HG02588 (cell line): ENCODE measurements around the gene PSMB2.
"Not testable (repeated sequence)": the region's sequence is repeated elsewhere in the genome, so short reads cannot be mapped to it uniquely, and the experiment has no call there.

Experiments
- ATAC-seq: cut with Tn5 transposase; IDR thresholded peaks from one replicate; pipeline ENCODE4 v1.9.1; 2021; ENCODE audit warnings: mild to moderate bottlenecking, moderate library complexity; ENCODE audit not compliant: unreplicated experiment

Gene PSMB2

DNA sequence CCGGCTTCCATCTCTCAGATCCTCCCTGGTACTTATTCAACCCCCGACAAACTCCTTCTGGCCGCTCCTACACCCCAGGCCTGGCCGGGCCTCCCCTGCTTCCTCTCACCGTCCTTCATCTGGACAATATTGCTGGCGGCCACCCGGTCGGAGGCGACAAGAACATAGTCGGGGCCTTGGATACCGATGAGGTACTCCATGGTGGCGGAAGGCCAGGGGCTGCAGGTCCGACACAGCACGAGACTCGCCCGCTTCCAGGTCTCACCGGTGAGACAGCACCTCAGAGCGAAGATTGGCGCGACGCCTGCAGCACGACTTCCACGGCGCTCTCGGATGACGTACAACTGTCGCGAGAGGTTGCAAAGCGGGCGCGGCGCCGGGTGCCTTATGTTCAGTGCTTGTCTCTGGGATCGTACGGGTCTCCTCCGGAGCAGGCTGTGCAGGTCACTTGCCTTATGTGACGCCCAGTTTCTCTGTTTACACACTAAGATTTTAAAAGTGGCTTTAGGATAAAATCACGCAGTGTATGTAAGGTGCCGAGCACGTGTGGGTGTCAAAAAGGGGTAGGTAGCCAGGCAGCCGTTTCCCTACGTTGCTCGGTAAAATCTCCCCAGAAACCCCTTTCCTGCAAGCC lies at the start of gene PSMB2:
Gene PSMB2 (minus strand): TSS at position 294 of the 634 bp plus-strand sequence. CDS start 94 bp downstream, at position 200.
- ATAC-seq = peak; percentile 72

- no peak for ATAC-seq
These were observed 49.8 kb upstream of the PSMB2 start for GRCh38 chr1:35691080-35691479.

GRCh38 chr1:35690103-35690502 lies 48.8 kb upstream of the PSMB2 start:
- ATAC-seq = not testable (repeated sequence)

DNA sequence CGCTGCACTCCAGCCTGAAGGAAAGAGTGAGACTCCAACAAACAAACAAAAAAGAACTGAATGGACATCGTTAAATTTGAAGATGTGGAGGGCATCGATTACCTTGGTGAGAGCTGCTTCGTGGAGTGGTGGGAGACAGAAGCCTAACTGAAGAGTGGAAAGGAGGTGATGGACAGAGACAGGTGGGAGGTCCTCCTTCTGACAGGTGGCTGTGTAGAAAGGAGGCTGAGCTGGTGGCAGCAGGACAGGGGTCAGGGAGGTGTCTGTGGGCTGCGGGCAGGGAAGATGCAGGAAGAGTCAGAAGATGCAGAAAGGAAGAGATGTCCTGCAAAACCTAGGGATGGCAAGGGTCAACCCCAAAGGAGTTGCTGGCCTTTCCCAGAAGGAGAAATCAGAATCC lies 46.8 kb upstream of the PSMB2 start:
- ATAC-seq = no peak

DNA sequence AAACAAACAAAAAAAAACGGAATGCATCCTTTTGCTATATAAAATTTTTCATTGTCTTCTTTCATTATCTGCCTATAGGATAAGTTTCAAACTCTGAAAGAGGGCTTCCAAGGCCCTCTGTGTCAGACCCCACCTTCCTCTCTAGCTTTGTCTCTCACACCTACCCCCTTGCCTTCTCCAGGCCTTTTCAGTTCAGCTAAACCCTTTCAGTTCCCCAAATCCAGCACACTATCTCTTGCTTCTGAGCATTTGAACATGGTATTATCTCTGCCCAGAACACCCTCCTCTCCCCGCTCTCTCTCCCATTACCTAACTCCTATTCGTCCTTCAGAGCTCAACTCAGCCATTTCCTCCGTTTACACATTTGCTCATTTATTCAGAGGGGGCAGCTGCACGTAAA lies 41.7 kb upstream of the PSMB2 start:
- no peak for ATAC-seq

- no peak for ATAC-seq
These were observed 38.9 kb upstream of the PSMB2 start for GRCh38 chr1:35680271-35680670.

- no peak for ATAC-seq
These were observed 34.4 kb upstream of the PSMB2 start for GRCh38 chr1:35675773-35676172.

GRCh38 chr1:35674111-35674510 lies 32.8 kb upstream of the PSMB2 start:
- no peak for ATAC-seq

DNA sequence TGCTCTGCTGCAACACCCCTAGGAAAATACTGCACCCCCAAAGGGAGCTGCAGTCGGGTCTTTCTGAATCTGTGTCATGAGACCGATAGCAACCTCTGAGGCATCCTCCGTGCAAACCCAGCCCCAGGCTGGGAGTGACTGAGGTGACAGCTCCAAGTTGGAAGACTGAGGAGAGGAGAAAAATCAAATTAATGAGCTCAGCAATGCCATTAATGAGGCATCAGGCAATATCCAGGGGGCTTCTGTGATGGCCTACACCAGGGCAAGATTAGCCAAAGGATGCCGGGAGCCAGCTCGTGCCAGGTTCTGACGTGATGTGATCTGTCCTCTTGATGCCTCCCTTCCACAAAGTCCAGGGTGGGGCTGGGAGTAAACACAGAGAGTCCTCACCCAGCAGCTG lies 30.8 kb upstream of the PSMB2 start:
- ATAC-seq = no peak

DNA sequence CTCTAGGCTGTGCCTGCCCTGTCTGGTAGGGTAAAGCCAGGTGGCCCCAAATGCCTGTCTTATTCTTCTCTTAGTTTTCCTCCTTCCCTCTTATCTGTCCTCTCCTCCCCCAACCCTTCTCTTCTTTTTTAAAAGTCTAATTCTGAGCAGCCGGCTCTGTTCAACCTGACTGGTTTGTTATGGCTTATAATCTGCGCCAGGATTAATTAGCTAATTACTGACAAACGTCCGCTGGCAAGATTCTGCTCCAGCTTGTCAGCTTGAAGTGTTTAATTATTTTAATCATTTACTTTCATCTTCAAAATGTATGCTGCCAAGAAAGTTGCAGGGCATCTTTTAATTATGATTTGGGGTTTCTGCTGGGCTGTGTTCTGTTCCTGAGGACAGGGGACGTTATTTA lies 27.2 kb upstream of the PSMB2 start:
- ATAC-seq = no peak

GRCh38 chr1:35666916-35667315 lies 25.6 kb upstream of the PSMB2 start:
- no peak for ATAC-seq

- no peak for ATAC-seq
These were observed 24.9 kb upstream of the PSMB2 start for GRCh38 chr1:35666216-35666615.

GRCh38 chr1:35663434-35663833 lies 22.1 kb upstream of the PSMB2 start:
- ATAC-seq = no peak

DNA sequence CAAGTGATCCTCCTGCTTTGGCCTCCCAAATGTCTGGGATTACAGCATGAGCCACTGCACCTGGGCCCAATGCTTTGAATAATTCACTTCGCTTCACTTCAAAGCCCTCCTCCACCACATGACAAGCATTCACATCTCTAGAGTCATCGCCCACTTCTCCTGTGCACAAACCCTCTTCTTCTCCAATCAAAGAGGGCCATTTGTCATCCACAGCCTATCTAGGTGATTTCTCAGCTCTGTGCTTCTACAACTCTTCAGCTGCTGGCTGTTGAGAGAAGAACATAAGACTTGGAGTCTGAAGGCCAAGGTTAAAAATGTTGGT lies 20.1 kb upstream of the PSMB2 start:
- no peak for ATAC-seq

DNA sequence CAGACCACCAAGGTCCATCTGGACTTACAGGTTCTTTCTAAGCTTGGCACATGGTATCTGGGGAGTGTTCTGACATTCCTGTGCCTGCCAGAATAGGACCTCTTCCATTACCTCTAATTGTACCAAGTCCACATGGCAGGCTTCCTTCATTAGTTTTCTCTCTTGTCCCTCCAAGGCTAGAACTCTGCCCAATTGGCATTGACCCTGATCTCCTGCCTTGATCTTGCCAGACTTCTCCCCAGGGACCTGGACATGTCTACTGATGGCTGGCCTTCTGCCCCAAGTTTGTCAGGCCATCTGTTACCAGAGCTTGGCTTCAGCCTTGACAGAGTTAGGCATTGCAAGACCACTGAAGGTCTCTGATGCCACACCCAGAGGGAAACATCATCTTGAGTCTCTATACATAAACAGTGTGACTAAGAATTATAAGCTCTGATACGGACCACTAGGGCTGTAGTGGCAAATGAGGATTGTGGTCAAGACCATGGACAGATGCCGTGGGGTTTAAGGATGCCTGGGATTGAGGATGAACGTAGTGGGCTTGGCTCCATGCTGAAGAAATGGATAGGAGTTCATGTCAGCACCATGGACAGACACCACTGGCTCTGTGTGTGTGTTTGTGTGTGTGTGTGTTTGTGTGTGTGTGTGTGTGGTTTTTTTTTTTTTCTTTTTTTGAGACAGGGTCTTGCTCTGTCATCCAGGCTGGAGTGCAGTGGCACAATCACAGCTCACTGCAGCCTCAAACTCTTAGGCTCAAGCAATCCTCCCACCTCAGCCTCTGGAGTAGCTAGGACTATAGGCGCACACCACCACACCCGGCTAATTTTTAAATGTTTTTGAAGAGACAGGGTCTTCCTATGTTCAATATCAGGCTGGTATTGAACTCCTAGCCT lies 19.5 kb upstream of the PSMB2 start:
- ATAC-seq = no peak

DNA sequence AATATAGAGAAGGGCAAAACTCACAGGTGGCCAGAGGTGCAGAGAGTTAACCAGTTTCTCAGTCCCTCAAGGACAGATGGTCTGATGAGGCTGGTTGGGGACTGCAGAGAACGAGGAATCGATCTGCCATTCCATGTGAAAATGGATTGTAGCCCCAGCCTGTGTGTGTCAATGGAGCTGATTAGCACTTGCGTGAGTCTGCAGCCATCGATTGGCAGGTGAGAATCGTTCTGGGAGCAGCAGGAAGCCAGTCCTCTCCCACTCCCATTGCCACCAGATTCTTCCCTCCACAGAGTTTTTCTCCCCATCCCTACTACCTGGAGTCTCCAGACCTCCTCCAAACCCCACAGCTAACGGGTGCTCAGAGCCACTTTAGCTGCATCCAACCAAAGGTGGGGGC lies 18.3 kb upstream of the PSMB2 start:
- no peak for ATAC-seq

DNA sequence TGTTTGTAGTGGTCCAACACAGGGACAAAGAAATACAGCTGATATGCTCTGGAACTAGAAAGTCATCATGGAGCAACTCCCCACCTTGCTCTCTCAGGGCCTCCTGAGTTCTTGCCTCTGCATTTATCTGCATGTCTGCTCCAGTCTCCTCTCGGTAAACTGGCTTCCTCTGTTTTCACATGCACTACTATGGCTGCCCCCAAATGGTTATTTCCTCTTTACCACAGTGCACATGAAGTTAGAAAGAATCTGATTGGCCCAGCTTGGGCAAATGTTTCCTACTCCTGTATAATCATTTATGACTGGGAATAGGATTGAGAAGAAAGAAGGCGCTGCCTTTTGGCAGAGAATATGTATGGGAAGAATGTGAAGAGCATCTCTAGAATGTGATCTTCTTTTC lies 16.5 kb upstream of the PSMB2 start:
- ATAC-seq = no peak

DNA sequence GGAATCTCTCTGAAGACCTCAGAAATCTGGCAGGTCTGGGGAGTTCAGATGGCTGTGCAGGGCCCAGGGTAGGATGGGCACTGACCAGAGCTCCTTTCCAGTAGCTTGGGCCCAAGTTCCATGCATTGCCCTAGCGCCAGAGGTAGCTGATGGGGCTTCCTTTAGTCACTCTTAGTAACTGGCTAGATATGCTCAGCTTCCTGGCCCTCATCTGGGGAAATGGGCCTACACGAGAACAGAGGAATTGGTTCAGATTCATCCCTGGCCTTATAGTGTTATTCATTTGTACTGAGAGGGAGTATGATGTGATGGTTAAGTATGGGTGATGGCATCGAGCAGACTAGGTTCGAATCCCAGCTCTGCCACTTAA lies 15.5 kb upstream of the PSMB2 start:
- no peak for ATAC-seq

GRCh38 chr1:35656148-35656862 lies 15.0 kb upstream of the PSMB2 start:
- ATAC-seq = no peak

DNA sequence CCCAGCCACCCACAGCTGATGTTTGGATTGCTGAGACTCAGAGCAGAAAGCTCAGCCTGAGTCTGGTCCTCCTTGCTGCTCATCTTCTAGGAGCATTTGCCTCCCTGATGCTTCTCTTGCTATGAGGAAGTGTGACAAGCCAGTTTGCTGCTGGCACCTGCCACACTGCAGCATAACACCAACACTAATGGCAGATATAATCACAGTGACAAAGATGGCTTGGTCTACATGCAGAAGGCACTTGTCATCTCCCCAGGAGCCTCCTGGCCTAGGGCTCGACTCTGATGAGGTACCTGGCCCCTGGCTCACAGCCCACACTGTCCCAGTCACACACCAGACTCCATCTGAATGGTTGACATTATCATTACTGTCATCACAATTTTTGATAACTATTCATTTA lies 13.9 kb upstream of the PSMB2 start:
- ATAC-seq = no peak

DNA sequence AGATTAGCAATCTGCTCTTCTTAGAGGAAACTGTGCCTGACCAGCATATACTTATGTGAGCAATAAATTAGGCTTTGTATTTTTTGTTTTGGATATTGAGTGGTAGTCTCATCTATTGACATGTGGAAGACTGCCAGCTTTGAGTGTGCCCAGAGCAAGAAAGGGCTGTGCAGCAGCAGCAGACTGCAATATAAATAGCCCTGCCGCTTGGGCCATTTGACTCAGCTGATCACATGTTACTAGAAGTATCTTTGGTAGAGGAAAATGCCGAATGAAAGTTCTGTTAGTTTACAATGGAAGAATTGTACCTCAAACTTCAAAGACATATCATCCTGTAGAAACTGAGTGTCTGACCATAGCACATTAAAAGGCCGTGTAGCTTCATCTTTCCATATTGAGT lies 9.1 kb upstream of the PSMB2 start:
- ATAC-seq = no peak

- ATAC-seq = no peak
These were observed 4.7 kb upstream of the PSMB2 start for GRCh38 chr1:35646043-35646442.
